Activated CD4-positive, alpha-beta T cell treated with anti-CD3 and anti-CD28 coated beads, Interleukin-2, Interleukin-4, amounts not matched to agents 100 ng/mL and 50 ng/mL, durations not matched to agents 16 hours and 8 hours (primary cell): ENCODE data around the gene CMYA5.

Experiments used
- DNase-seq: peaks from one replicate; pipeline ENCODE4 v3.0.0-alpha.2; 2020; ENCODE audit warnings: low spot score

CMYA5 gene

DNA sequence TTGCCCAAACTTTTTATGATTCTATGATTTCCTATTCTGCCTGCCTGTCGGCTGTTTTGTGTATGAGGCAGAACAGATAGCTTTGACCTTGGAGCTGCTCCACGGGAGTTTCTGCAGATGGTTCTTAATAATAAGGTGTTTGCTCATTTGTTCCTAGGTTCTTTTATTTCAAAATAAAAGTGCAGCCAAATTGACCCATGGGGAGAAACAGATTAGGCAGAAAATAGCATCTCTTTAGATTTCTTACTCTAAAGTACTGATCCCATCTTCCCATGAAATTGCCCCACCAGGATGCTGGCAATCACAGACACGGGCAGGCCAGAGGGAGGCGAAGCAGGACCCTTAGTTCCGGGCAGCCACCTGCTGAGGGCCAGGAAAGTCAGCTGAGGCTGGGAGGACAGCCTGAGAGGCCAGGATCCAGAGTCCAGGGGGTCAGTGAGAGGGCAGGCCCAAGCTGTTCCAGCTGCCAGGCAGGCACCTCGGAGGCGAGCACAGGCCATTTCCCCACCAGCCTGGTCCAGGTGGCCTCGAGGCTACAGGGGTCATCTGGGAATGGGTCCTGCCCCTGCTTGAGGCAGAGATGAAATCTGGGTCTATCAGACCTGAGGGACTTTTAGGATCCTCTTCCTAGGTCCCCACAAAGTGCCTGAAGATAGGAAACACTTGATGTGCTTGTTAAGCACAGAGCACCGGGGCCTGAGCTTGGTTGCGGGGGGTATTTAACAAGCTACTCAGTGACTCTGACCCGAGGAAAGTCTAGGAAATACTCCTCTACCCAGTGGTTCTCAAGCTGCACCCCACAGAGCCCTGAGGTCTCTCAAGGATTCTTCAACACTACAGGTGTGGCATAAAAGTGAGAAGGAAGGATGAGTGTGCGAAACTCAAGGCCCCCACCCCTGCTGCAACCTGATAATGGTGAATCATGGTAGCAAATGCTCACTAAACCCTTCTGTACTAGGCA lies 145.4 kb downstream of the CMYA5 start:
- DNase-seq: no peak

- DNase-seq: no peak
Observed at GRCh38 chr5:79837761-79838551, 148.3 kb downstream of the CMYA5 start.

- no peak for DNase-seq
Observed at GRCh38 chr5:79840084-79840990, 150.7 kb downstream of the CMYA5 start.

GRCh38 chr5:79841172-79841571 lies 151.5 kb downstream of the CMYA5 start:
- no peak for DNase-seq

DNA sequence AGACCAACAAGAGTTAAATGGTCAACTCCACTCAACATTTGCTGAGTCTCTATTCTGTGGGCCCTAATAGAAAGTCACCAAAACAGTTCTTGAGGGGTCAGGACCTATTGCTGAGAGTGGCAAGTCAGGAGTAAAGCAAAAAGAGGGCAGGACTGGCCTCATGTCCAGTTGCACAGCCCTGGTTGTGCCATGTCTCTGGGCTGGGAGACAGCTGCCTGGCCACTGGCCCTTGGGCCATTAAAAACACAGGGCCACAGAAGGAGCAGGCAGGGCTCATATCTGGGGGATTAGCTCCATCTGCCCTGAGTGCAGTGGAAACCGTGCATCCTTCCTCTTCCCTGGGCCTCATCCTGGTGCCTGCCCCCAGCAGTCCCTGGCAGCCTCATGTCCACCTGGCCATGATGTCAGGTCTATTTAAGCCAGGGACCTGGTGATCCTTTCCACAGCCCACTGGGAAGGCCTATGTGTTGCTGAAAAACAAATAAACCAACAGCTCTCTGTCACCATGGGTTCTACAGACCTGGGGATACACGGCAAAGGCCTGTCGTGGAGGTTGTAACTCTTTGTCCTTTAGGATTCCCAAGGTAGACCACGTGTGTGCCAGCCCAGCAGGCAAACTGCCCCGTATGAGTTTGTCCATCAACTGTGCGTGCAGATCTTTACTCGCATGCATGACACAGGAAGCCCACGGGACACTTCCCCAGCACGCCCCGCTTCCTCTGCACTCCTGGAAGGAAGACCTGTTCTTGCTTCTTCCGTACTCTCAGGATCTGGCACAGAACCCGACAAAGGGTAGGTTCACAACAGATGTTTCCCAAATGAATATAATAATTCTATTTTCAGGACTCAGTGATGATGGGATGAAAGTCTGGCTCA lies 152.6 kb downstream of the CMYA5 start:
- DNase-seq: no peak

- no peak for DNase-seq
Observed at GRCh38 chr5:79842991-79843390, 153.4 kb downstream of the CMYA5 start.

- no peak for DNase-seq
Observed at GRCh38 chr5:79843450-79844388, 154.1 kb downstream of the CMYA5 start.

GRCh38 chr5:79844571-79844970 lies 154.9 kb downstream of the CMYA5 start:
- DNase-seq: no peak

- peak; percentile 71 for DNase-seq
Observed at GRCh38 chr5:79845448-79846197, 156.0 kb downstream of the CMYA5 start.

- peak; percentile 49 for DNase-seq
Observed at GRCh38 chr5:79846198-79846521, 156.5 kb downstream of the CMYA5 start.

DNA sequence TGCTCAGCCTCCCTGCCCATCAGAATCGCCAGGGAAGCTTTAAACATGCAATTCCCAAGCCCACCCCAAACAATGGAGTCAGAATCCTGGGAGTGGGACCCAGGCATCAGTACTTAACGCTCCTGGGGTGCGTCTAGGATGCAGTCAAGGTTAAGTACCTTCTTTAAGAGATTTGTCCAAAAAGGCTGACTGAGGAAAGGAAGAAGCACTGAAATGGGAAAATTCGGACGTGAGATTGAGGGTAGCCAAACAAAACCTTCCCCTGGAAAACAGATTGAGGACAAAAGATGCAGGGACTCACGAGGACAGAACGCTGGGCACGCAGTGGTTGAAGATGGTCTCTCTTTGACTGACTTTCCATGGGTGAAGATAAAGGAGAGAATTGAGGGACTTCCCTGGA lies 157.9 kb downstream of the CMYA5 start:
- DNase-seq: no peak

DNA sequence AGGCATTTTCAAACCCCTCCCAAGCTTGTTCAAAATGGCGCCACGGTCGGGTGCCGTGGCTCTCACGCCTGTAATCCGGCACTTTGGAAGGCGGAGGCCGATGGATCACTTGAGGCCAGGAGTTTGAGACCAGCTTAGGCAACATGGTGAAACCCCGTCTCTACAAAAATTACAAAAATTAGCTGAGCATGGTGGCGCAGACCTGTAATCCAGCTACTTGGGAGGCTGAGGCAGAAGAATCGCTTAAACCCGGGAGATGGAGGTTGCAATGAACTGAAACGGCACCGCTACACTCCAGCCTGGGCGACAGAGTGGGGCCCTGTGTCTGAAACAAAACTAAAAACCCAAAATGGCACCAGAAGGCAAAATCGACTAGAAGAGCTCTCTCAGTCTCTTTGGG lies 159.4 kb downstream of the CMYA5 start:
- no peak for DNase-seq
